ENCODE measurements around the gene MMS19.
"Not testable (repeated sequence)": the region's sequence is repeated elsewhere in the genome, so short reads cannot be mapped to it uniquely, and the experiment has no call there.

The MMS19 gene

GRCh38 chr10:97502916-97503315 lies 4.7 kb upstream of the MMS19 start:
- no peak for DNase-seq

- no peak for DNase-seq
Measured at GRCh38 chr10:97500297-97500575, 2.0 kb upstream of the MMS19 start.

GRCh38 chr10:97499561-97500296 lies 1.5 kb upstream of the MMS19 start:
- peak; percentile 72 for DNase-seq

- DNase-seq: no peak
Measured at GRCh38 chr10:97498841-97499560, 779 bp upstream of the MMS19 start, which contains the start of gene UBTD1. Gene UBTD1 (plus strand): TSS chr10:97498924. CDS start chr10:97499204, 280 bp downstream.

GRCh38 chr10:97497572-97498075 lies 598 bp downstream of the MMS19 start:
- peak; percentile 84 for DNase-seq

- no peak for DNase-seq
Measured at GRCh38 chr10:97494863-97495506, 3.2 kb downstream of the MMS19 start.

GRCh38 chr10:97494151-97494550 lies 4.1 kb downstream of the MMS19 start:
- DNase-seq: no peak

GRCh38 chr10:97490592-97490991 lies 7.6 kb downstream of the MMS19 start:
- no peak for DNase-seq

- no peak for DNase-seq
Measured at GRCh38 chr10:97485647-97486281, 12.5 kb downstream of the MMS19 start.

GRCh38 chr10:97483921-97484320 lies 14.3 kb downstream of the MMS19 start:
- DNase-seq: no peak

GRCh38 chr10:97483506-97483905 lies 14.7 kb downstream of the MMS19 start:
- no peak for DNase-seq

- no peak for DNase-seq
Measured at GRCh38 chr10:97482381-97482780, 15.8 kb downstream of the MMS19 start.

GRCh38 chr10:97481071-97481470 lies 17.2 kb downstream of the MMS19 start:
- no peak for DNase-seq

GRCh38 chr10:97479939-97480338 lies 18.3 kb downstream of the MMS19 start:
- no peak for DNase-seq

- not testable (repeated sequence) for DNase-seq
Measured at GRCh38 chr10:97479410-97479809, 18.8 kb downstream of the MMS19 start.

- no peak for DNase-seq
Measured at GRCh38 chr10:97475936-97476594, 22.2 kb downstream of the MMS19 start.

- no peak for DNase-seq
Measured at GRCh38 chr10:97474918-97475317, 23.3 kb downstream of the MMS19 start.

- not testable (repeated sequence) for DNase-seq
Measured at GRCh38 chr10:97468781-97469180, 29.4 kb downstream of the MMS19 start.

- DNase-seq: no peak
Measured at GRCh38 chr10:97468162-97468561, 30.1 kb downstream of the MMS19 start.

GRCh38 chr10:97466755-97467154 lies 31.5 kb downstream of the MMS19 start:
- DNase-seq: no peak

- DNase-seq: no peak
Measured at GRCh38 chr10:97465982-97466381, 32.2 kb downstream of the MMS19 start.

- no peak for DNase-seq
Measured at GRCh38 chr10:97464226-97464625, 34.0 kb downstream of the MMS19 start.

Data from eye (tissue), 1 donor.